ENCODE results near the gene MN1.

Gene MN1

GRCh38 chr22:27801616-27802345 is at the start of gene MN1:
Gene MN1, minus strand, starts transcription at chr22:27801756. Its CDS starts 1,213 bp downstream, at chr22:27800543.
- peak; percentile 41 for DNase-seq

GRCh38 chr22:27850000-27850521 is 48.5 kb upstream of the MN1 start:
- DNase-seq, result no peak

- DNase-seq, result no peak
These were observed 46.4 kb upstream of the MN1 start for GRCh38 chr22:27848005-27848404.

- no peak for DNase-seq
These were observed 45.4 kb upstream of the MN1 start for GRCh38 chr22:27846910-27847309.

- DNase-seq, result no peak
These were observed 44.7 kb upstream of the MN1 start for GRCh38 chr22:27846248-27846757.

- DNase-seq, result no peak
These were observed 44.1 kb upstream of the MN1 start for GRCh38 chr22:27845644-27846043.

- DNase-seq, result no peak
These were observed 43.4 kb upstream of the MN1 start for GRCh38 chr22:27844656-27845591.

- no peak for DNase-seq
These were observed 42.7 kb upstream of the MN1 start for GRCh38 chr22:27844256-27844655.

GRCh38 chr22:27843441-27843840 is 41.9 kb upstream of the MN1 start:
- no peak for DNase-seq

GRCh38 chr22:27842669-27843431 is 41.3 kb upstream of the MN1 start:
- no peak for DNase-seq

- no peak for DNase-seq
These were observed 40.6 kb upstream of the MN1 start for GRCh38 chr22:27842201-27842600.

GRCh38 chr22:27840436-27840835 is 38.9 kb upstream of the MN1 start:
- no peak for DNase-seq

- no peak for DNase-seq
These were observed 37.6 kb upstream of the MN1 start for GRCh38 chr22:27839057-27839660.

GRCh38 chr22:27836181-27836580 is 34.6 kb upstream of the MN1 start:
- DNase-seq, result no peak

- DNase-seq, result no peak
These were observed 33.9 kb upstream of the MN1 start for GRCh38 chr22:27835446-27835845.

GRCh38 chr22:27834364-27835185 is 33.0 kb upstream of the MN1 start:
- no peak for DNase-seq

GRCh38 chr22:27833803-27834202 is 32.2 kb upstream of the MN1 start:
- DNase-seq, result no peak

GRCh38 chr22:27832606-27833005 is 31.1 kb upstream of the MN1 start:
- no peak for DNase-seq

- no peak for DNase-seq
These were observed 28.1 kb upstream of the MN1 start for GRCh38 chr22:27829620-27830019.

GRCh38 chr22:27827604-27828587 is 26.3 kb upstream of the MN1 start:
- no peak for DNase-seq

Data from CD4-positive, alpha-beta T cell treated with Interferon gamma for 1 hour (primary cell).